Cerebellar cortex (tissue), 1 donor: ENCODE results near the gene GANC.
A peak's percentile ranks its signal among the peaks of the same experiment; 100 is the strongest.
"Not testable (repeated sequence)": the region's sequence is repeated elsewhere in the genome, so short reads cannot be mapped to it uniquely, and the experiment has no call there.

Source experiments
- DNase-seq: peaks from one replicate; pipeline ENCODE4 v3.0.0-alpha.2; 2015; ENCODE audit warnings: low spot score

The GANC gene

GRCh38 chr15:42284551-42284950 lies 11.6 kb downstream of the GANC start:
- no peak for DNase-seq

GRCh38 chr15:42285034-42285433 lies 12.0 kb downstream of the GANC start:
- DNase-seq: no peak

- DNase-seq: no peak
These were observed 13.5 kb downstream of the GANC start for GRCh38 chr15:42286445-42287029.

- no peak for DNase-seq
These were observed 14.9 kb downstream of the GANC start for GRCh38 chr15:42287931-42288330.

- DNase-seq: no peak
These were observed 16.2 kb downstream of the GANC start for GRCh38 chr15:42289166-42289565.

- DNase-seq: not testable (repeated sequence)
These were observed 28.0 kb downstream of the GANC start for GRCh38 chr15:42301004-42301403.

GRCh38 chr15:42306681-42307080 lies 33.7 kb downstream of the GANC start:
- no peak for DNase-seq

- DNase-seq: peak; percentile 21
These were observed 40.5 kb downstream of the GANC start for GRCh38 chr15:42313463-42313862.

GRCh38 chr15:42314818-42315217 lies 41.8 kb downstream of the GANC start:
- DNase-seq: no peak

- DNase-seq: no peak
These were observed 42.5 kb downstream of the GANC start for GRCh38 chr15:42315521-42315920.

- DNase-seq: not testable (repeated sequence)
These were observed 43.3 kb downstream of the GANC start for GRCh38 chr15:42316282-42316805.

GRCh38 chr15:42319206-42319605 lies 46.2 kb downstream of the GANC start:
- DNase-seq: no peak

- DNase-seq: no peak
These were observed 51.3 kb downstream of the GANC start for GRCh38 chr15:42324308-42324707.

- no peak for DNase-seq
These were observed 56.2 kb downstream of the GANC start for GRCh38 chr15:42329161-42329560.

GRCh38 chr15:42329992-42330391 lies 57.0 kb downstream of the GANC start:
- no peak for DNase-seq

- no peak for DNase-seq
These were observed 58.2 kb downstream of the GANC start for GRCh38 chr15:42331235-42331634.

GRCh38 chr15:42332331-42332730 lies 59.3 kb downstream of the GANC start:
- no peak for DNase-seq

GRCh38 chr15:42335074-42335473 lies 62.1 kb downstream of the GANC start:
- DNase-seq: no peak

- not testable (repeated sequence) for DNase-seq
These were observed 63.6 kb downstream of the GANC start for GRCh38 chr15:42336650-42337049.

- not testable (repeated sequence) for DNase-seq
These were observed 64.1 kb downstream of the GANC start for GRCh38 chr15:42337104-42337503.

GRCh38 chr15:42338500-42338899 lies 65.5 kb downstream of the GANC start:
- DNase-seq: no peak

- DNase-seq: no peak
These were observed 70.7 kb downstream of the GANC start for GRCh38 chr15:42343596-42344232.

- DNase-seq: no peak
These were observed 71.8 kb downstream of the GANC start for GRCh38 chr15:42344763-42345162.

- no peak for DNase-seq
These were observed 72.5 kb downstream of the GANC start for GRCh38 chr15:42345504-42345903.
